ENCODE measurements around the gene NRG3.

The NRG3 gene

DNA sequence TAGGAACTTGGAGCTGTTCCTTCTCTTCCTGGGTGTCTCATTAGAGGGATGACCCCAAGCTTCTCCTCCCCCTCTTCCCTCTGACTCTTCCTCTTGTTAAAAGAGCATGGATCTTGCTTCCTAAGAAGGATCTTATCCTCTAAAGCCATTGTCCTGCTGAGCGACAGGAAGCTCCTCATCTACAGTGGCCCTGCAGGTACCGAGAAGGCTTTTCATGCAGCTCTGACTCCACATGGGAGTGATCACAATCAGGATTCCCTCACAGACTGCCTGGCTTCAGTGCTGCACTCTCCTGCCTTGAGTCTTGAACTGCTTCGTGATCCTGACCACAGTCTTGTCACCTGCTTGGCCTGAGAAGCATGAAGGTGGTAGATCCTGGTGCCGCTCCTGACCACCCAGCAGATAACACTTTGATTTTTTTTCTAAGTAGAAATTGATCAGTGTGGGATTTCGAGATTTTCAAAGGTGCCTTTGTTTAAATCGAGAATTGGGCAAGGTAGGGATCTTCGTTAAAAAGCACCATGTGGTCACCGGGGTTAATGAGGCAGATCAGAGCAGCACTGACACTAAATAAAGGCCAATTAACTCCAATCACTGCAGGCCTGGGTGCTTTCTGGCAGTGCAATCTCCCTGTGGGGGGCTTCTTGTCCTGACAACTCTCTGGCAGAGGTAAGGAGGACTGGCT lies 376.4 kb downstream of the NRG3 start:
- Histone ChIP-seq H3K36me3 (replicated peaks) (no peaks in the 10 kb centered on the region), H3K27me3 (replicated peaks) (no peaks in the 10 kb centered on the region), H3K27ac (no peak overlapping the region), H3K4me3 (ENCODE audit: low read depth, low read length) (no peak overlapping the region)
- TF ChIP-seq, protein P1, sequence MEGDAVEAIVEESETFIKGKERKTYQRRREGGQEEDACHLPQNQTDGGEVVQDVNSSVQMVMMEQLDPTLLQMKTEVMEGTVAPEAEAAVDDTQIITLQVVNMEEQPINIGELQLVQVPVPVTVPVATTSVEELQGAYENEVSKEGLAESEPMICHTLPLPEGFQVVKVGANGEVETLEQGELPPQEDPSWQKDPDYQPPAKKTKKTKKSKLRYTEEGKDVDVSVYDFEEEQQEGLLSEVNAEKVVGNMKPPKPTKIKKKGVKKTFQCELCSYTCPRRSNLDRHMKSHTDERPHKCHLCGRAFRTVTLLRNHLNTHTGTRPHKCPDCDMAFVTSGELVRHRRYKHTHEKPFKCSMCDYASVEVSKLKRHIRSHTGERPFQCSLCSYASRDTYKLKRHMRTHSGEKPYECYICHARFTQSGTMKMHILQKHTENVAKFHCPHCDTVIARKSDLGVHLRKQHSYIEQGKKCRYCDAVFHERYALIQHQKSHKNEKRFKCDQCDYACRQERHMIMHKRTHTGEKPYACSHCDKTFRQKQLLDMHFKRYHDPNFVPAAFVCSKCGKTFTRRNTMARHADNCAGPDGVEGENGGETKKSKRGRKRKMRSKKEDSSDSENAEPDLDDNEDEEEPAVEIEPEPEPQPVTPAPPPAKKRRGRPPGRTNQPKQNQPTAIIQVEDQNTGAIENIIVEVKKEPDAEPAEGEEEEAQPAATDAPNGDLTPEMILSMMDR (IDR thresholded peaks at IDR 0.05; ENCODE audit: low read depth, low read length, missing control alignments) = no peak
- in situ Hi-C loops (cut with HindIII; ENCODE audit: low pct_ligation_motif_present, low sequenced_read_pairs) = no loop called here
- no peak for DNase-seq

DNA sequence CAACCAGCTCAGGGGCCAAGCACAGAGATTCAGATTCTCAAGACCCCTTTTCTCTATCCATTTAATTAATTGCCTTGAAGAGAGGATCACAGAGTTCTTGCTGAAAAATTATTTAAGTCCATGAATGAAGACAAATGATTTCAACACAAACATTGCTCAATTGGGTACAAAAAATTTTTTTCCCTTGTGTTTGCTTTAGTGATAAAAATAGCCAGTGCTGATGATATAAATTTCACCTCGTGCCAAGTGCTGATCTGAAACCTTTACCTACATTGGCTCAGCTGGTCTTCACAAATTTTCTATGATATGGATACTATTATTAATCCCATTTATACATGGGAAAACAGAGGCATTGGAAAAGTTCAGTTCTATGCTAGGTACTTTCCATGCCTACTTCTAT lies 377.1 kb downstream of the NRG3 start:
- in situ Hi-C loops (cut with HindIII; ENCODE audit: low pct_ligation_motif_present, low sequenced_read_pairs) = no loop called here
- Histone ChIP-seq H3K27me3 (replicated peaks) (no peaks in the 10 kb centered on the region), H3K27ac (no peak overlapping the region), H3K4me3 (ENCODE audit: low read depth, low read length) (no peak overlapping the region), H3K36me3 (replicated peaks) (no peaks in the 10 kb centered on the region)
- TF ChIP-seq, protein P1 (IDR thresholded peaks at IDR 0.05; ENCODE audit: low read depth, low read length, missing control alignments) = no peak
- DNase-seq = no peak

DNA sequence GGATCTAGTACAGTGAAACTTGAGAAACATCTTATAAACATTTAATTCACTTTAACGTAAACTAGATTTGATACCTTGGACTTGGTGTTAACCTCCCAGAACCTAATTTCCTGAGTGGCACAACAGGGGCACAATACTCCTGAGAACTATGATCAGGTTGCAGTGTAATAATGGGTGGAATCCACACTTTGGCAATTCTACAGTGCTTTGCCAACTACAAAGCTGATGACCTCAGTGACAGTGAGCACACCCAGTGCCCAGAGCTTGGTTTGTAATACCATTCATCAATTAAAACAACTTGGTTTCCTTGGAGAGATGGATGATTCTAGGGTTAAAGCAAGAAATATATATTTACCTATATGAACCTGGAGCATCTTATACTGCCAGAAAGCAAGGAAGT lies 379.2 kb downstream of the NRG3 start:
- no peaks in the 10 kb centered on the region for H3K36me3 ChIP-seq (replicated peaks)
- no peak overlapping the region for H3K4me3 ChIP-seq (ENCODE audit: low read depth, low read length)
- in situ Hi-C loops (cut with HindIII; ENCODE audit: low pct_ligation_motif_present, low sequenced_read_pairs) = no loop called here
- no peaks in the 10 kb centered on the region for H3K27me3 ChIP-seq (replicated peaks)
- H3K27ac ChIP-seq = no peak overlapping the region
- TF ChIP-seq, protein P1 (IDR thresholded peaks at IDR 0.05; ENCODE audit: low read depth, low read length, missing control alignments) = no peak
- DNase-seq = no peak

DNA sequence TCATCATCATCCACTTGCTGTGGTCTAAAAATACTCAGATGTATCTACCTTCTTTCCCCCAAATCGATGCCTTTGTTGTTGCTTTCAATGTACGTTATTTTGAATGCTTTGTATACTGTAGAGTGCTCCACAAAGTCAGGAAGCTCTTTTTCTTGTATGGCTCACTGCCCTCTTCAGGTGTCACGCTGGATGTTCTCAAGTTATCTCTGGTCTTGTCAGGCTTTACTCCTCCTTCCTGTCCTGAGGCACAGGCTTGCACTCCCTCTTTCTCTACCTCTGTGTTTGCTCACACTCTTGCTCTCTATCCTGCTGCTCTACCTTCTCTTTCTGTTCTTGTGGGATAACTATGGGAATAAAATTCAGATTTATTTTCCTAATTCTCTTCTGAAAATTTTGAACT lies 381.3 kb downstream of the NRG3 start:
- Histone ChIP-seq H3K36me3 (replicated peaks) (no peaks in the 10 kb centered on the region), H3K4me3 (ENCODE audit: low read depth, low read length) (no peak overlapping the region), H3K27ac (no peak overlapping the region), H3K27me3 (replicated peaks) (no peaks in the 10 kb centered on the region)
- TF ChIP-seq, protein P1 (IDR thresholded peaks at IDR 0.05; ENCODE audit: low read depth, low read length, missing control alignments) = no peak
- no peak for DNase-seq
- in situ Hi-C loops (cut with HindIII; ENCODE audit: low pct_ligation_motif_present, low sequenced_read_pairs) = no loop called here

DNA sequence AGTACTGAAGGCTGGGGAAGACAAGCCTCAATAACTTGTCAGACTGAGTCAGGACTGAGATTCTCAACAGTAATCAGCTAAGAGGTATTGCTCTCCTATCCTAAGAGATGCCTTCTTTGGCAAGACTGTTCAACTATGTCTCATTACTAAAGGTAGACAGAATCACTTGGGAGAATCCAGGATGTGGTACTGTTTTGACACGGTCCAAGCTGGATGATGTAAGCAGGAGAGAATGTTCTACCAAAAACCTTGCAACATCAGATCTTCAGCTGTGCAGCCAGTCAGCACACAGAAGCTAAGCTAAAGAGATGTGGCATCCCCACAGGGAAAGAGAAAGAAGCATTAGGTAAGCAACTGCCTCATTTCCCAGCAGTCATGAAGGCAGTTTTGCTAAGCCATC lies 391.4 kb downstream of the NRG3 start:
- in situ Hi-C loops (cut with HindIII; ENCODE audit: low pct_ligation_motif_present, low sequenced_read_pairs) = no loop called here
- Histone ChIP-seq H3K4me3 (ENCODE audit: low read depth, low read length) (no peak overlapping the region), H3K27me3 (replicated peaks) (no peaks in the 10 kb centered on the region), H3K27ac (no peak overlapping the region), H3K36me3 (replicated peaks) (no peaks in the 10 kb centered on the region)
- TF ChIP-seq, protein P1 (IDR thresholded peaks at IDR 0.05; ENCODE audit: low read depth, low read length, missing control alignments) = no peak
- DNase-seq = peak; percentile 3

DNA sequence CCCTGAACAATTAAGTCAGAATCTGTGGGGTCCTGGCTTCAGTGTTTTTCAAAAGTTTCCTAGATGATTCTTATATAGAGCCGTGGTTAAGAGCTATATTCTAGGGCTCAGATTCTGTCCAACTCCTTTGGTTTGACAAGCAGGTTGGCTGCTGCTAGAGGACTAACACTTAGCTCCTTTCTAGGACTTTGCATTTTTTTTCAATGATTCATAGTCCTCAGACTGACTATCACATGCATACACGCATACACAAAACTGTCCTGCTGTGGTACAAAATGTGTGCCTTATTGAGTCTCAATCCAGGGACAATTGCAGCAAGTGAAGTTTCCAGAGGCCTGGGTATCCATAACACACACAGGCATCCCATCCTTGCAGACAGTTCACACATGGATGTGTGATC lies 392.0 kb downstream of the NRG3 start:
- in situ Hi-C loops (cut with HindIII; ENCODE audit: low pct_ligation_motif_present, low sequenced_read_pairs) = no loop called here
- Histone ChIP-seq H3K27me3 (replicated peaks) (no peaks in the 10 kb centered on the region), H3K4me3 (ENCODE audit: low read depth, low read length) (no peak overlapping the region), H3K27ac (no peak overlapping the region), H3K36me3 (replicated peaks) (no peaks in the 10 kb centered on the region)
- TF ChIP-seq, protein P1 (IDR thresholded peaks at IDR 0.05; ENCODE audit: low read depth, low read length, missing control alignments) = no peak
- no peak for DNase-seq

Measured in brain microvascular endothelial cell (primary cell).